GM10266 (cell line): Measurements from ENCODE around the gene CDH12.

Source experiments
- DNase-seq: peaks from one replicate; pipeline ENCODE4 v3.0.0; 2012; ENCODE audit errors: extremely low spot score
- CTCF ChIP-seq: IDR thresholded peaks from 2 replicates; pipeline ENCODE4 v1.5.1; 2012; ENCODE audit warnings: mild to moderate bottlenecking, low read depth; ENCODE audit not compliant: control insufficient read depth, insufficient read depth; ENCODE audit errors: missing control alignments

CDH12 gene

GRCh38 chr5:22372826-22373660 is 480.1 kb downstream of the CDH12 start:
- no peak for DNase-seq
- TF ChIP-seq CTCF: no peak

- DNase-seq: no peak
Measured at GRCh38 chr5:22372376-22372775, 480.8 kb downstream of the CDH12 start.

GRCh38 chr5:22354956-22355355 is 498.2 kb downstream of the CDH12 start:
- no peak for TF ChIP-seq CTCF
- no peak for DNase-seq

More at GRCh38 chr5:22372376-22372775, 480.8 kb downstream of the CDH12 start:
- no peak for TF ChIP-seq CTCF

GRCh38 chr5:22352493-22352892 is 500.7 kb downstream of the CDH12 start:
- no peak for DNase-seq
- TF ChIP-seq CTCF: no peak

GRCh38 chr5:22351178-22351577 is 502.0 kb downstream of the CDH12 start:
- no peak for DNase-seq
- TF ChIP-seq CTCF: no peak

- DNase-seq: no peak
- TF ChIP-seq CTCF: no peak
Measured at GRCh38 chr5:22348027-22348426, 505.1 kb downstream of the CDH12 start.

GRCh38 chr5:22344000-22344399 is 509.1 kb downstream of the CDH12 start:
- no peak for DNase-seq
- TF ChIP-seq CTCF: no peak
